ES-I3 (cell line): ENCODE results near the gene ANKMY1.
A peak's percentile ranks its signal among the peaks of the same experiment; 100 is the strongest.

Experiments used
- H3K36me3 ChIP-seq: 2 replicates; pipeline ENCODE4 v1.6.1; 2013; ENCODE audit warnings: mild to moderate bottlenecking, low read length, control low read depth, moderate library complexity; ENCODE audit not compliant: insufficient read depth
- H3K4me1 ChIP-seq: 2 replicates; pipeline ENCODE4 v1.6.1; 2013; ENCODE audit warnings: mild to moderate bottlenecking, control low read depth, low read length; ENCODE audit not compliant: insufficient read depth
- H3K9ac ChIP-seq: 2 replicates; pipeline ENCODE4 v1.6.1; 2013; ENCODE audit warnings: low read depth, mild to moderate bottlenecking, low read length, moderate library complexity
- H3K9me3 ChIP-seq: 2 replicates; pipeline ENCODE4 v1.6.1; 2013; ENCODE audit warnings: mild to moderate bottlenecking, low read length, moderate library complexity; ENCODE audit not compliant: control insufficient read depth, insufficient read depth

ANKMY1 gene

DNA sequence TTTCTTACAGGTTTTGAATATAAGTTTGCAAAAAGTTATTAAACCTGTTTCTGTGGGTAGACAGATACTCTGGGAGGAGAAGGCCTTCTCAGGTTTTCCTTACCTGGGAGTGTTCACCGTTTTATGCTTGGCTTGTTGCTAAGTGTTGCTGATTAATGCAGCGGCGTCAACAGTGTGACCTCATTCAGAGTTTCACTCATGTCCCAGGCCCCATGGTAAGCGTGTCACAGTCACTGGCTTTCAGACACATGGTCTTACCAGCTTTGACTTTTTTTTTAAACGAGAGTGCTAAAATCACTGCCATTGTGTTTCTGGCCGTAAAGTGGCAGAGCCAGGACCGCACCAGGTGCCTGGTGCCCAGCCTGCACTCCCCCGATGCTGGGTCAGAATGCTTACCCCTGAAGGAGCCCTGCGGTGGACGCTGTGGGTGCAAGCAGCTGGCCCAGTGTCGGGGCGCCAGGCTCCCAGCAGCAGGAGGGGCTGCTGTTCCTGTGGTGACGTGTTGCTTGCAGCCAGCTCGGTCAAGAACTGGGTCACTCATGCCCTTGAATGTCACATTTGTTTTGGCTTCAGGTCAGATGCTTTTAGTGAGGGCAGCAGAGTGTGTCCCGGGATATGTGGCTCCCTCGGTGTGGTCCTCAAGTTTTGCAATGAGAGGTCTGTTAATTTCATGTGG is 32.2 kb upstream of the ANKMY1 start:
- no peaks in the 10 kb centered on the region for H3K9me3 ChIP-seq
- H3K9ac ChIP-seq, result no peak overlapping the region
- H3K36me3 ChIP-seq, result no peaks in the 10 kb centered on the region; the same call in 1 of the 2 replicates
- peaks cover 8% of the 10 kb centered on the region; the same call in 1 of the 2 replicates for H3K4me1 ChIP-seq

DNA sequence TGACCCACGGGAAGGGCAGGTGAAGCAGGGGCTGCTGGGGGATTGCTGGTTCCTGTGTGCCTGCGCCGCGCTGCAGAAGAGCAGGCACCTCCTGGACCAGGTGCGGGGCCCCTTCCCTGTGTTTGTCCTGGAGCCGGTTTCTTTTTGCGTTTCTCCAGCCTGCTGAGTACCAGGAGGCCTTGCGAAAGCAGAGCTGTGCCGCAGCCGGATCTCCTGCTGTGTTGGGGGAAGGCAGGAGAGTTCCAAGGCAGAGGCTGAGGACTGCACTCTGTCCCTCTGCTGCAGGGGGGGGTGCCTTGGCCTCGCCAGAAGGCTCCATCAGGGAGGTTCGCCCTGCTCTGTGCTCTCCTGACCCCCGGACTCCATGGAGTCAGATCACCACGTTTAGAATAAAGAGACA is 31.6 kb upstream of the ANKMY1 start:
- no peak overlapping the region for H3K9ac ChIP-seq
- peaks cover 11% of the 10 kb centered on the region; the same call in 1 of the 2 replicates for H3K4me1 ChIP-seq
- H3K36me3 ChIP-seq, result no peaks in the 10 kb centered on the region; the same call in 1 of the 2 replicates
- no peaks in the 10 kb centered on the region for H3K9me3 ChIP-seq

- peaks cover 11% of the 10 kb centered on the region; the same call in 1 of the 2 replicates for H3K4me1 ChIP-seq
- H3K9me3 ChIP-seq, result no peaks in the 10 kb centered on the region
- no peaks in the 10 kb centered on the region; the same call in 1 of the 2 replicates for H3K36me3 ChIP-seq
- H3K9ac ChIP-seq, result no peak overlapping the region
These were observed 30.9 kb upstream of the ANKMY1 start for GRCh38 chr2:240588669-240589068.

DNA sequence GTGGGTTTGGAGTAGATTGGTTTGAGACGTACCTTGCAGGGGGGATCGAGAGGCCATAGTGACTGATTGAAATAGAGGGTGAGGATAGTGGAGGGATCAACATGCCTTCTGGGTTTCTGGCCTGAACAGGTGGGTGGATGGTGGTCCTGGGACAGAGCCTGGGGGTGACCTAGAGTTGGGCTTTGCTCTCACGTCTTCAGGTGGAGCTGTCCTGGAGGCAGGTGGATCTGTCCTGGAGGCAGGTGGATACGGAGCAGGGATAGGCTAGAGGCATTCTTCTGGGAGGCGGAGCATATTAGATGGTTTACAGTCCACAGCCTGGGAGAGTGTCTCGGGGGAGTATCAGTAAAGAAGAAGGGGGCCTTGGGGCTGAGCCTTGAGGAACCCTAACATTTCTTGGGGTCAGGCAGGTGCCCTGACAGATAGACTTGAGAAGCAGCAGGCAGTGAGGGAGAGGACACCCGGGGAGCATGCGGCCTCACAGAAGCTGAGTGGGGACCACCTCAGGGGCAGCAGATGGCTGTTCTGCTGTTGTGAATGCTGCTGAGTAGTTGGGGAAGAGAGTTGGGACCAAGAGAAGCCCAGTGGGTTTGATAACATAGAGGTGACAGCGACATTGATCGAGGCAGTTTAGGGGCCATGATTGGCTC is 30.3 kb upstream of the ANKMY1 start:
- H3K36me3 ChIP-seq, result no peaks in the 10 kb centered on the region; the same call in 1 of the 2 replicates
- H3K4me1 ChIP-seq, result peaks cover 11% of the 10 kb centered on the region; the same call in 1 of the 2 replicates
- no peaks in the 10 kb centered on the region for H3K9me3 ChIP-seq
- peak overlapping the region; percentile 96; the same call in 1 of the 2 replicates for H3K9ac ChIP-seq

DNA sequence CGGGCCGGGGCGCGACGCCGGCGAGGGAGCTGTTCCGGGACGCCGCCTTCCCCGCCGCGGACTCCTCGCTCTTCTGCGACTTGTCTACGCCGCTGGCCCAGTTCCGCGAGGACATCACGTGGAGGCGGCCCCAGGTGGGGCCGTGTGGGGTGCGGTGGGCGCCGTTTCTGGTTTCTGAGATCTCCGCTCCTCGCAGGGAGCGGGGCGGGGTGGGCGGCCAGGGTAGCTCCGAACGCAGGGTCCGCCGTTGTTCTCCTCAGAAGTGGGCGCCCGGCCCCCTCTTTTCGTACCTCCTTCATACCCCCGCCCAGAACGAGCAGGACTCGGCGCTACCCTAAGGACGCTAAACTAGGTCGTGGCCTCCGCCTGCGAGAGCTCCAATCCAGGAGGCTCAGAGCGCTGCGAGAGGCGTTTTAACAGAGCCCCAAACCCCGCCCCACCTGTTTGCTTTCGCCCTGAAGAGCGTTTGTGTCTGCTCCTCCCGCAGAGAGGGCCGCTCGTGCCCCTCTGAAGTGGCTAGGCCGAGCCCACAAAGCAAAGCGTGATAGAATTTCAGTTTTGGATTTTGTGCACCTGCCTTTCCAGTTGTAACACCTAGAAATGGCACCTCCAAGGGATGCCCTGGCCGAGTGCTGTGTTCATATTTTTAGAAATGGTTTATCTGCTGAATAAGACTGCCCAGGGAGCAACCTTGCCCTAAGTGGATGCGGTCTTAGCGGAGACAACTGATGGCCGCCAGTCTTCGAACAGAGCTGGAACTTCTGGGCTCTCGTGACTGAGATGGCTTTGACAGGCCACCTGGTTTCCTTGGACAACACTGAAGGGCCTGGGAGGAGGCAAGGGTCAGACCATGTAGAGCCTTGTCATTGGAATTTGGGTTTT is 29.4 kb upstream of the ANKMY1 start:
- no peaks in the 10 kb centered on the region; the same call in 1 of the 2 replicates for H3K36me3 ChIP-seq
- no peaks in the 10 kb centered on the region for H3K9me3 ChIP-seq
- H3K4me1 ChIP-seq, result peaks cover 19% of the 10 kb centered on the region
- peak overlapping the region; percentile 96 for H3K9ac ChIP-seq

GRCh38 chr2:240586198-240586918 is 28.6 kb upstream of the ANKMY1 start, which contains the start of gene CAPN10:
Gene CAPN10, plus strand, starts transcription at chr2:240586734. Its CDS starts 178 bp downstream, at chr2:240586912.
- H3K9me3 ChIP-seq, result no peaks in the 10 kb centered on the region
- H3K4me1 ChIP-seq, result peaks cover 22% of the 10 kb centered on the region
- H3K36me3 ChIP-seq, result no peaks in the 10 kb centered on the region
- peak within 1 kb of the TSS; percentile 96 for H3K9ac ChIP-seq

DNA sequence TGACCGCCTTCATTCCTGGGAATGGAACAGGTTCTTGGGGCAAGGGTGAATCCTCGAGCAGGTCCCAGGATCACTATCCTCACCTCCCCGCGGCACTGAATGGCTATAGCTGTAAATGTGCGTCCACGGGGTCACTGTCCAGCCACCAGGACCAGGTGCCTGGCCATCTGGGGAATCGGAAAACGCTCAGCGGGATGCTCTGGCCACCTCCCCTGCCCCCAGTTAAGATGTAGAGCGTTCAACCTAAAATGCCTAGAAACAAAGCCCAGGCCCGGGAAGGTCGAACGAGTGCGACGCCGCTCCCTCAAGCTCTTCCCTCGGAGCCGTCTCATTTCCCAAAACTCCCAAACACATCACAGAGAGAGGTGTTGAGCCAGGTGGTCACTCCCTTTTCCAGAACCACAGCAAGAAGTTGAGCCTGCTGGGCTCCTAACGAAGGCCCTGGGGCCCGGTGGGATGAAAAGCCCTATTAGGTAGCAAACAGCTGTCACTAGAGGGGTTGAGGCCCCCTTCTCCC is 28.0 kb upstream of the ANKMY1 start:
- H3K36me3 ChIP-seq, result no peaks in the 10 kb centered on the region
- peak overlapping the region; percentile 96 for H3K9ac ChIP-seq
- no peaks in the 10 kb centered on the region for H3K9me3 ChIP-seq
- H3K4me1 ChIP-seq, result peaks cover 22% of the 10 kb centered on the region

GRCh38 chr2:240585101-240585500 is 27.3 kb upstream of the ANKMY1 start:
- Histone ChIP-seq H3K36me3 (no peaks in the 10 kb centered on the region), H3K4me1 (peaks cover 22% of the 10 kb centered on the region), H3K9ac (peak overlapping the region; percentile 96; the same call in 1 of the 2 replicates), H3K9me3 (no peaks in the 10 kb centered on the region)

DNA sequence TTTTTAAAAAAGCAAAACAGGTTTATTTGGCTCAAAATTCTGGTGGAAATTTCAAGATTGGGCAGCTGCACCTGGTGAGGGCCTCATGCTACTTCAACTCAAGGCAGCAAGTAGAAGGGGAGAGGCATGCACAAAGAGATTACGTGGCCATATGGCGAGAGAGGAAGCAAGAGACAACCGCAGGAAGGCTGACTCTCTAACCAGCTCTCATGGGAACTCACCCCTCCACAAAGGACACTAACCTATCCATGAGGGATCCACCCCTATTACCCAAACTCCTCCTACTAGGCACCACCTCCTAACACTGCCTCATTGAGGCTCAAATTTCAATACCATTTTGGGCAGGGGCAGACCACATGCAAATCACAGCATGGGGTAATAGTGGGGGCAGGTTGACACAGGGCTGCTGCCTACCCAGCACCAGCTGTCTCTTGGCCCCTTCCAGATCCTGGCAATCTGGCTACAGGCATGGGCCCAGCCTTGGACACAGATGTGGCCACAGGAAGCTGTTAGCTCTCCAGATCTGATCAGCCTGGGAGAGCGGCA is 26.8 kb upstream of the ANKMY1 start:
- Histone ChIP-seq H3K9ac (no peak overlapping the region), H3K9me3 (no peaks in the 10 kb centered on the region), H3K36me3 (no peaks in the 10 kb centered on the region), H3K4me1 (peaks cover 27% of the 10 kb centered on the region)

DNA sequence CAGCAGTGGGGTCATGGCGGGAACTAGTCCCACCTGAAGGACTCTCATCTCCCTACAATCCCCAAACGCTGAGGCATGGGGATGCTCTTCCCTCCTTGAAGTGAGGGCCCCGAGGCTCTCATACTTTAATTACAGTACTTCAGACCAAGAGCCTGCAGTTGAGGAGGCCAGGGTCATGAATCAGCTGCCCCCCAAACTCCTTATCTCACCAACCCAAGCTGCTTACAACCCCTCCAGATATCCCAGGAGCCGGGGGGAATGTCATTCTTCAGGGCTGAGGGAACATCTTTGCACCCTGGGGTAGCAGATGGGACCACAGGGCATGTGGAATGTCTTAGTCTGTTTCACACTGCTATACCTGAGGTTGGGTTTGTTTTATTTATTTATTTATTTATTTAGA is 26.0 kb upstream of the ANKMY1 start:
- peaks cover 29% of the 10 kb centered on the region for H3K4me1 ChIP-seq
- H3K9ac ChIP-seq, result no peak overlapping the region
- H3K36me3 ChIP-seq, result no peaks in the 10 kb centered on the region
- H3K9me3 ChIP-seq, result no peaks in the 10 kb centered on the region

GRCh38 chr2:240582781-240583180 is 25.0 kb upstream of the ANKMY1 start:
- Histone ChIP-seq H3K4me1 (peaks cover 27% of the 10 kb centered on the region), H3K36me3 (no peaks in the 10 kb centered on the region)

DNA sequence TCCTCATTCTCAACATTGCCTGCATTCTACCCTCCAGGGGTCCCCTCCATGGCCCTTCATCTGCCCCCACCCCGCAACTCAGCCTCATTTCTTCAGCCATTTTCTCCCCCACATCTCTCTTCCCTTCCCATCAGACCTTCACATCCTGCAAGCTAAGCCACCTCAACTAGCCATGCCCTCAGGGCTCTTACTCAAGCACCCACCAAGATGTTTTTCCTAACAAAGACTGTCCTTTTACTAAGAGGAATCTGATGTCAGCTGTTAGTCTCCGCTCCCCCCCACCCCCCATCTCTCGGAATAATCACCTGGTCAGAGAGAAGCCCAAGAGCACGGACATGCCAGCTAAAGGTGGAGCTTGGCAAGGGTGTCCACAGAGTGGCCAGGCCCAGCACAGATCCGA is 24.0 kb upstream of the ANKMY1 start:
- Histone ChIP-seq H3K36me3 (no peaks in the 10 kb centered on the region), H3K9ac (no peak overlapping the region; the same call in 1 of the 2 replicates), H3K4me1 (peaks cover 24% of the 10 kb centered on the region), H3K9me3 (no peaks in the 10 kb centered on the region)

More at GRCh38 chr2:240582781-240583180, 25.0 kb upstream of the ANKMY1 start:
- Histone ChIP-seq H3K9me3 (no peaks in the 10 kb centered on the region), H3K9ac (no peak overlapping the region)

DNA sequence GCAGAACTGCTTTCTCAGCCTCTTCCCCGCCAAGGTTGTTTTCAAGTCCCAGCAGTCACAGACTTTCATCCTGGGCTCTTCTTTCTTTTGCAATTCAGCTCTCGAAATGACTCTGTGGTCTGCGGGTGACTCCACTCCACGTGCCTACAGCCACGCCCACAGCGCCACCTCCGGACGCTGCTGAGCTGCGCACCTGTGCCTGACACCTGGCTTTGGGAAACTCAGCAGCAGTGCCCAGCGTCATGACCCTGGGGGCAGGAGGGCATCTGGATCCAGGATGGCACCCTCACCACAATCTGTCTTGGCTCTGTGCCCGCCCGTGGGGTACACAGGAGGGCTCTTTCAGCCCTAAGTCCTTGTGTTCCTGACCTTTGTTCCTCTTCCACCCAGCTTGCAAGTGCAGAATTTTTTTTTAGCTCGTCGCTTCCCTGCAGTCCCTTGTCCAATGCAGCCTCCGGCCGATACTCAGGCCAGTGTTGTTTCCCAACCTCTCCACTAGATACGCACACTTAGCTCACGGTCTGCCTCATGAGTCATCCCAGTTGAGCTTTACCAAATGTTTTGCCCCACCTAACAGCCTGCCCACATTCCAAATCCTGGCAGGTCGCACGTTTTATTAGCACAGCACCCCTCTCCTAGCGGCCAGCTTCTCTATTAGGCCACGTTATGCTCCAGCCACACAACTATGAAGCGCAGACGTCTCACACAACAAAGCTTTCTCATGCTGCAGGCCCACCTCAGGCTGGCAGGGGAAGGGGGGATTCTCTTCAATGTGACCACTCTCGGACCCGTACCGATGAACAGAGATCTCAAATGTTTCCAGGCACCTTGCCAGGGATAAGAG is 22.2 kb upstream of the ANKMY1 start:
- no peak overlapping the region for H3K9ac ChIP-seq
- no peaks in the 10 kb centered on the region for H3K36me3 ChIP-seq
- H3K9me3 ChIP-seq, result no peaks in the 10 kb centered on the region
- H3K4me1 ChIP-seq, result peaks cover 20% of the 10 kb centered on the region
